Colonic mucosa (tissue), 4 donors: ENCODE data around the gene TMPRSS6. TPM values are rescaled to one million over a fixed set of nuclear protein-coding genes. Genes with fewer than 3 reads are reported as not detected.

Experiments
- DNase-seq: peaks from one replicate; pipeline ENCODE4 v3.0.0-alpha.2; 2020
- H3K27ac ChIP-seq: fragments of 200-600 bp; one replicate; pipeline ENCODE4 v1.8.0; 2021
- H3K27me3 ChIP-seq: fragments of 200-600 bp; one replicate; pipeline ENCODE4 v1.8.0; 2021
- H3K36me3 ChIP-seq: fragments of 200-600 bp; one replicate; pipeline ENCODE4 v1.8.0; 2021
- H3K4me1 ChIP-seq: fragments of 200-600 bp; one replicate; pipeline ENCODE4 v1.8.0; 2021; ENCODE audit warnings: mild to moderate bottlenecking
- H3K4me3 ChIP-seq: fragments of 200-600 bp; one replicate; pipeline ENCODE4 v1.8.0; 2021
- H3K9ac ChIP-seq, 2 donors: one replicate each; pipeline ENCODE4 v1.7.0; 2013; ENCODE audit warnings: control low read depth in 2 of 2, low read depth in 2 of 2, low read length in 2 of 2
- H3K9me3 ChIP-seq: fragments of 200-600 bp; one replicate; pipeline ENCODE4 v1.8.0; 2021
- CTCF ChIP-seq: fragments of 200-600 bp; IDR thresholded peaks from one replicate; pipeline ENCODE4 v1.8.0; 2022; ENCODE audit warnings: antibody characterized with exemption, mild to moderate bottlenecking
- intact Hi-C: fragments of 100-400 bp; cut with DNase I; formaldehyde crosslinking; loops from one replicate; pipeline ENCODE4 v1.14.1; 2022
- total RNA-seq, 2 donors: library from RNA; stranded (reverse); fragmentation: NEBNext Ultra II Directional in 1 of 2; extraction: Animal tissue kit (Norgen Biotek cat#: 25700) in 1 of 2; gene quantifications; one replicate each; pipeline ENCODE4 v1.2.1, GENCODE V29; 2021
- donor health status: healthy.
- donor health status: DM: no; HTN: no; CAD: no.
- donor health status: DM: no; HTN: no; CAD: no.

Gene TMPRSS6
- total RNA-seq, 2 donors from 2014 or later = 0.10 to 1.5 TPM

GRCh38 chr22:37064553-37064952, 45.0 kb downstream of the TMPRSS6 start:
- Histone ChIP-seq H3K4me3 (no peak overlapping the region), H3K9me3 (no peaks in the 10 kb centered on the region), H3K9ac (no peak overlapping the region), H3K4me1 (no peaks in the 10 kb centered on the region), H3K36me3 (no peaks in the 10 kb centered on the region), H3K27me3 (peaks cover 10% of the 10 kb centered on the region), H3K27ac (no peak overlapping the region)
- DNase-seq = no peak
- TF ChIP-seq CTCF = no peak
- intact Hi-C loops = no loop called here

GRCh38 chr22:37063431-37064420, 45.8 kb downstream of the TMPRSS6 start:
- DNase-seq = peak; percentile 63
- H3K27ac ChIP-seq = no peak overlapping the region
- TF ChIP-seq CTCF = no peak

GRCh38 chr22:37062702-37063381, 46.7 kb downstream of the TMPRSS6 start:
- Histone ChIP-seq H3K4me1 (no peaks in the 10 kb centered on the region), H3K36me3 (no peaks in the 10 kb centered on the region), H3K9ac (no peak overlapping the region), H3K9me3 (no peaks in the 10 kb centered on the region), H3K27ac (no peak overlapping the region), H3K4me3 (no peak overlapping the region), H3K27me3 (no peaks in the 10 kb centered on the region)
- DNase-seq = no peak
- intact Hi-C loops = no loop called here
- no peak for TF ChIP-seq CTCF

More at GRCh38 chr22:37063431-37064420, 45.8 kb downstream of the TMPRSS6 start:
- no peaks in the 10 kb centered on the region for H3K9me3 ChIP-seq
- H3K36me3 ChIP-seq = no peaks in the 10 kb centered on the region
- no peaks in the 10 kb centered on the region for H3K4me1 ChIP-seq
- no peak overlapping the region for H3K9ac ChIP-seq
- H3K27me3 ChIP-seq = peaks cover 7% of the 10 kb centered on the region
- no peak overlapping the region for H3K4me3 ChIP-seq
- intact Hi-C loops = no loop called here

- Histone ChIP-seq H3K4me3 (no peak overlapping the region), H3K27ac (no peak overlapping the region), H3K36me3 (no peaks in the 10 kb centered on the region), H3K9ac (no peak overlapping the region), H3K4me1 (no peaks in the 10 kb centered on the region), H3K9me3 (no peaks in the 10 kb centered on the region), H3K27me3 (no peaks in the 10 kb centered on the region)
- intact Hi-C loops = no loop called here
- DNase-seq = no peak
- TF ChIP-seq CTCF = no peak
Measured at GRCh38 chr22:37062376-37062675, 47.2 kb downstream of the TMPRSS6 start.

GRCh38 chr22:37061611-37062375, 47.7 kb downstream of the TMPRSS6 start:
- TF ChIP-seq CTCF = no peak
- Histone ChIP-seq H3K36me3 (no peaks in the 10 kb centered on the region), H3K27me3 (no peaks in the 10 kb centered on the region)

More at GRCh38 chr22:37061611-37062375, 47.7 kb downstream of the TMPRSS6 start:
- intact Hi-C loops = no loop called here
- H3K4me3 ChIP-seq = no peak overlapping the region
- H3K4me1 ChIP-seq = no peaks in the 10 kb centered on the region
- H3K9me3 ChIP-seq = no peaks in the 10 kb centered on the region
- no peak overlapping the region for H3K9ac ChIP-seq
- no peak for DNase-seq
- H3K27ac ChIP-seq = no peak overlapping the region
